Measurements from ENCODE around the gene IGFBP5.

DNA sequence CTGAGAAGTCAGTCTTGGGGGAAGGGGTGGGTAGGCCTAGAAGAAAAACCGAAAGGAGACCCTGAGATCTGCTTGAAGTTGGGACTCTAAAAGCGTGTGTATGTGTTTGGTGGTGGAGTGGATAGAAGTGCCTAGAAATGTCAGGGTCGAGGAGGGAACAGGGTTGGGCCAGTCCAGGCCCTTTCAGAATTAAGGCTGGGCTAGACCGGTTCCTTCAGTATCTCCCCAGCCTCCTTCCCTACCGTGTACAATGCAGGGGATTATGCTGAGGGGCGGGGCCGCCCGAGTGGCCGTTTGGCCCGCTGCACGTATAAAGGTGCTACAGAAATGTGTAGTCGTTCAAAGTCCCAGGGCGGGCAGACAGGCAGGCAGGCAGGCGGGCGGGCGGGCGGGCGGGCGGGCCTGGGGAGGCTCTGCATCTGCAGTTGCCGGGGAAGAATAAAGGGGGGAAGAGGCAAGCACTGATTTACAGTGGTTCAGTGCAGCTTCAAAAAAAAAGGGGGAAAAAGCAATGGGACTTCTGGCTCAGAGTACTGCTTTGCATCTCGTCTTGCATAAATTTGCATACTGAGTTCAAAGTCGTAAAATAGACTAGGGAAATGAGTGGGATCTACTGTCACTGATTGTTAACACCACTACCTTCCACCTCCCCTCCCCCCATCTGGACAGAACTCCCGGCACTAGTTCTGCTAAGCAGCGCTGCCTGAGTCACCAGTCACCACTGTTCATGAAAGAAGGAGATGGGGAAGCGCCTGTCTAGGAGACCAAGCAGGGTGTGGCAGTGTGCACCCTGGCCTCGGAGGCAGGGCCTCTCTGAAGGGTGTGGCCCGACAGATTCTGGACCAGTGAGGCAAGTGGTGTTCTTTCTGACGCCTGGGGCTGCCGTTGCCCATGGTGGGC is 58.5 kb downstream of the IGFBP5 start:
- TF ChIP-seq, protein P1, sequence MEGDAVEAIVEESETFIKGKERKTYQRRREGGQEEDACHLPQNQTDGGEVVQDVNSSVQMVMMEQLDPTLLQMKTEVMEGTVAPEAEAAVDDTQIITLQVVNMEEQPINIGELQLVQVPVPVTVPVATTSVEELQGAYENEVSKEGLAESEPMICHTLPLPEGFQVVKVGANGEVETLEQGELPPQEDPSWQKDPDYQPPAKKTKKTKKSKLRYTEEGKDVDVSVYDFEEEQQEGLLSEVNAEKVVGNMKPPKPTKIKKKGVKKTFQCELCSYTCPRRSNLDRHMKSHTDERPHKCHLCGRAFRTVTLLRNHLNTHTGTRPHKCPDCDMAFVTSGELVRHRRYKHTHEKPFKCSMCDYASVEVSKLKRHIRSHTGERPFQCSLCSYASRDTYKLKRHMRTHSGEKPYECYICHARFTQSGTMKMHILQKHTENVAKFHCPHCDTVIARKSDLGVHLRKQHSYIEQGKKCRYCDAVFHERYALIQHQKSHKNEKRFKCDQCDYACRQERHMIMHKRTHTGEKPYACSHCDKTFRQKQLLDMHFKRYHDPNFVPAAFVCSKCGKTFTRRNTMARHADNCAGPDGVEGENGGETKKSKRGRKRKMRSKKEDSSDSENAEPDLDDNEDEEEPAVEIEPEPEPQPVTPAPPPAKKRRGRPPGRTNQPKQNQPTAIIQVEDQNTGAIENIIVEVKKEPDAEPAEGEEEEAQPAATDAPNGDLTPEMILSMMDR (IDR thresholded peaks at IDR 0.05; ENCODE audit: insufficient read depth, low read length) = no peak
- no peak for TF ChIP-seq SPI1 (IDR thresholded peaks at IDR 0.05; ENCODE audit: borderline replicate concordance, low read depth)
- no peak for TF ChIP-seq GABPA (IDR thresholded peaks at IDR 0.05; ENCODE audit: low read depth)
- no peak for TF ChIP-seq POLR2AphosphoS5 (IDR thresholded peaks at IDR 0.05; ENCODE audit: low read depth)
- TF ChIP-seq, protein P2, sequence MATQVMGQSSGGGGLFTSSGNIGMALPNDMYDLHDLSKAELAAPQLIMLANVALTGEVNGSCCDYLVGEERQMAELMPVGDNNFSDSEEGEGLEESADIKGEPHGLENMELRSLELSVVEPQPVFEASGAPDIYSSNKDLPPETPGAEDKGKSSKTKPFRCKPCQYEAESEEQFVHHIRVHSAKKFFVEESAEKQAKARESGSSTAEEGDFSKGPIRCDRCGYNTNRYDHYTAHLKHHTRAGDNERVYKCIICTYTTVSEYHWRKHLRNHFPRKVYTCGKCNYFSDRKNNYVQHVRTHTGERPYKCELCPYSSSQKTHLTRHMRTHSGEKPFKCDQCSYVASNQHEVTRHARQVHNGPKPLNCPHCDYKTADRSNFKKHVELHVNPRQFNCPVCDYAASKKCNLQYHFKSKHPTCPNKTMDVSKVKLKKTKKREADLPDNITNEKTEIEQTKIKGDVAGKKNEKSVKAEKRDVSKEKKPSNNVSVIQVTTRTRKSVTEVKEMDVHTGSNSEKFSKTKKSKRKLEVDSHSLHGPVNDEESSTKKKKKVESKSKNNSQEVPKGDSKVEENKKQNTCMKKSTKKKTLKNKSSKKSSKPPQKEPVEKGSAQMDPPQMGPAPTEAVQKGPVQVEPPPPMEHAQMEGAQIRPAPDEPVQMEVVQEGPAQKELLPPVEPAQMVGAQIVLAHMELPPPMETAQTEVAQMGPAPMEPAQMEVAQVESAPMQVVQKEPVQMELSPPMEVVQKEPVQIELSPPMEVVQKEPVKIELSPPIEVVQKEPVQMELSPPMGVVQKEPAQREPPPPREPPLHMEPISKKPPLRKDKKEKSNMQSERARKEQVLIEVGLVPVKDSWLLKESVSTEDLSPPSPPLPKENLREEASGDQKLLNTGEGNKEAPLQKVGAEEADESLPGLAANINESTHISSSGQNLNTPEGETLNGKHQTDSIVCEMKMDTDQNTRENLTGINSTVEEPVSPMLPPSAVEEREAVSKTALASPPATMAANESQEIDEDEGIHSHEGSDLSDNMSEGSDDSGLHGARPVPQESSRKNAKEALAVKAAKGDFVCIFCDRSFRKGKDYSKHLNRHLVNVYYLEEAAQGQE (IDR thresholded peaks at IDR 0.05; ENCODE audit: insufficient replicate concordance, low read depth) = no peak
